Gastrocnemius medialis (tissue), 4 donors: ENCODE measurements around the gene ARL15. TPM values are rescaled to one million over a fixed set of nuclear protein-coding genes. Genes with fewer than 3 reads are reported as not detected.

Experiments used
- ATAC-seq, 2 donors: fragments of 150-250 bp; one replicate each; pipeline ENCODE4 v1.9.1; 2016
- DNase-seq, 2 donors: peaks; one replicate each; pipeline ENCODE4 v3.0.0-alpha.2; 2019
- H3K27ac ChIP-seq, 4 donors: fragments of 200-600 bp; sonication (generic); 1 replicate in 1 of 4; 2 replicates in 3 of 4; pipeline ENCODE4 v1.5.1; 2016 to 2018; ENCODE audit warnings: mild to moderate bottlenecking in 2 of 4, moderate library complexity in 1 of 4
- H3K27me3 ChIP-seq, 3 donors: fragments of 200-600 bp; sonication (generic) in 2 of 3; 1 replicate in 1 of 3; 2 replicates in 2 of 3; pipeline versions ENCODE4 v1.5.1 to v1.6.0; 2016 to 2019; ENCODE audit warnings: mild to moderate bottlenecking in 1 of 3, moderate library complexity in 1 of 3
- H3K36me3 ChIP-seq, 2 donors: fragments of 200-600 bp; sonication (generic) in 1 of 2; one replicate each; pipeline ENCODE4 v1.5.1; 2017 to 2018
- H3K4me1 ChIP-seq, 2 donors: fragments of 200-600 bp; sonication (generic) in 1 of 2; one replicate each; pipeline ENCODE4 v1.5.1; 2016 to 2017; ENCODE audit warnings: mild to moderate bottlenecking in 2 of 2
- H3K4me3 ChIP-seq, 4 donors: fragments of 200-600 bp; sonication (generic) in 3 of 4; 1 replicate in 1 of 4; 2 replicates in 3 of 4; pipeline ENCODE4 v1.5.1; 2016 to 2019; ENCODE audit warnings: mild to moderate bottlenecking in 2 of 4
- H3K9me3 ChIP-seq, 3 donors: fragments of 200-600 bp; sonication (generic) in 2 of 3; 1 replicate in 1 of 3; 2 replicates in 2 of 3; pipeline ENCODE4 v1.5.1; 2016 to 2019
- POLR2A ChIP-seq, 2 donors: fragments of 450-650 bp; IDR thresholded peaks; one replicate each; pipeline ENCODE4 v1.6.1; 2017; ENCODE audit warnings: antibody characterized with exemption in 2 of 2, mild to moderate bottlenecking in 2 of 2, moderate library complexity in 2 of 2
- in situ Hi-C, 4 donors: fragments of 200-750 bp; cut with MboI; loops; one replicate each; pipeline versions ENCODE4 v1.15.0 to v1.8.0; 2017; ENCODE audit warnings: low sequenced_read_pairs in 4 of 4
- intact Hi-C: fragments of 100-400 bp; cut with DNase I; formaldehyde crosslinking; loops from one replicate; pipeline ENCODE4 v1.15.1; 2023; ENCODE audit warnings: low total_unique reads
- total RNA-seq, 4 donors: library from RNA; depleted of rRNA; stranded (reverse); fragments of >200 nt; gene quantifications; one replicate each; pipeline versions ENCODE4 v1.1.0 to v1.2.3, GENCODE V29; 2016
- TF ChIP-seq, protein P1 (sequence below), 5 experiments: fragments of 450-650 bp in 3 of 5; fragments of 200-600 bp in 2 of 5; sonication (generic) in 2 of 5; IDR thresholded peaks in 4 of 5; conservative IDR thresholded peaks in 1 of 5; 1 replicate in 4 of 5; 2 replicates in 1 of 5; pipeline ENCODE4 v1.5.1; 2016 to 2019; ENCODE audit warnings: antibody characterized with exemption in 5 of 5, mild to moderate bottlenecking in 3 of 5, moderate library complexity in 3 of 5

ARL15 gene
- total RNA-seq, 4 donors from 2014 or later = 1.7 to 5.5 (median 3.2) TPM

DNA sequence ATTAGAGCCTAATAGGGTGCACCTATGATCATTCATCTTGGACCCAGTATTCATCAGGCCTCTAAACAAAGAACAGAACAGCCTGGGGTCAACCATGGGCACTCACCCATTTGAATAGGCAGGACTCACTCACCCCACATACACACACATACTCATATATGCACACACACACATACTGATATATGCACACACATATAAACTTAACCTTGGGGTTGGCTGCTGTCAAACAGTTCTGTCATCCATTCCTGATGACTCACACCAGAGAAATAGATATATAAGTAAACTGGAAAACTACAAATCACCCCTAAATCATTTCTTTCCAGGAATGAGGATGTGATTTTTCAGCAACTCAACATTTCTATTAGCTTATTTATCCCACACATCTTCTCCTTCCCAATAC is 51.3 kb downstream of the ARL15 start:
- in situ Hi-C loops = loop anchor here in 3 of 4 donors (10.0 to 25.0 kb wide), 3 partner anchors 156 to 603 kb away; no protein-coding TSS in a partner anchor
- ATAC-seq (no peak), DNase-seq (no peak)
- Histone ChIP-seq H3K9me3 (no peaks in the 10 kb centered on the region), H3K36me3 (no peaks in the 10 kb centered on the region), H3K27ac (no peak overlapping the region), H3K4me3 (no peak overlapping the region), H3K4me1 (peaks cover 5 to 7% of the 10 kb centered on the region in 2 donors), H3K27me3 (no peaks in the 10 kb centered on the region)
- intact Hi-C loops = no loop called here
- TF ChIP-seq, protein P1, sequence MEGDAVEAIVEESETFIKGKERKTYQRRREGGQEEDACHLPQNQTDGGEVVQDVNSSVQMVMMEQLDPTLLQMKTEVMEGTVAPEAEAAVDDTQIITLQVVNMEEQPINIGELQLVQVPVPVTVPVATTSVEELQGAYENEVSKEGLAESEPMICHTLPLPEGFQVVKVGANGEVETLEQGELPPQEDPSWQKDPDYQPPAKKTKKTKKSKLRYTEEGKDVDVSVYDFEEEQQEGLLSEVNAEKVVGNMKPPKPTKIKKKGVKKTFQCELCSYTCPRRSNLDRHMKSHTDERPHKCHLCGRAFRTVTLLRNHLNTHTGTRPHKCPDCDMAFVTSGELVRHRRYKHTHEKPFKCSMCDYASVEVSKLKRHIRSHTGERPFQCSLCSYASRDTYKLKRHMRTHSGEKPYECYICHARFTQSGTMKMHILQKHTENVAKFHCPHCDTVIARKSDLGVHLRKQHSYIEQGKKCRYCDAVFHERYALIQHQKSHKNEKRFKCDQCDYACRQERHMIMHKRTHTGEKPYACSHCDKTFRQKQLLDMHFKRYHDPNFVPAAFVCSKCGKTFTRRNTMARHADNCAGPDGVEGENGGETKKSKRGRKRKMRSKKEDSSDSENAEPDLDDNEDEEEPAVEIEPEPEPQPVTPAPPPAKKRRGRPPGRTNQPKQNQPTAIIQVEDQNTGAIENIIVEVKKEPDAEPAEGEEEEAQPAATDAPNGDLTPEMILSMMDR (IDR thresholded peaks at IDR 0.05 in 4 of 5, conservative IDR thresholded peaks at IDR 0.05 in 1 of 5) = no peak

DNA sequence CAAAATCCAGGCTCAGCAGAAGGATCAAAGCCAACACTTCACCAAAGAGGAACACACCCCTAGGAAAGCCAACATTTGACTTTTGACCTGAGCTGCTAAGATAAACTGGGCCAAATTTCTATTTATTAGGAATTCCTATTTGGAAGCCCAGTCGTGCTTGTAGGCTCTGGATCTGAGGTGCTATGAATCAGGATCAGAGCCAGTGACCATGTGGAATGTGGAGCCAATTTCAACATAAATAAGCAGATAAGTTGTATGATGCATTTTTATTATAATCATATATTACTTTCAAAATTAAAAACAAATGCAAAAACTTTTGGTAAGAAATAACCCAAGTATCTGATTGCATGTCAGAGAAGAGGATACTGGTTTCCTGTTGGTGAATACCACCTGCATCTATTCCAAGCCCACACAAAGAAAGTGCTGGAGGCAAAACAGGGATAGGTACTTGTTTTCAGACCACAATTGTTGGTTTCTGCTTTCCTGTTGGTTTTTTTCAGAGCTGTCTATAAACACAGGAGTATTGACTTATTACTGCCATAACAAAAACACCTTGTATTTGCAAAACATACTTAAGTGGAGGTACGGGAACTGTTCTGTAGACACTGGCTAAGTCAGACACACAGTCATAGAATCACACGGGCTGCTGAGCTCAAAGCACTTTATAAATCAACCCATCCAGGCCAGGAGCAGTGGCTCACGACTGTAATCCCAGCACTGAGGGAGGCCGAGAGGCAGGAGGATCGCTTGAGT is 52.8 kb downstream of the ARL15 start:
- Histone ChIP-seq H3K27ac (no peak overlapping the region), H3K4me1 (peaks cover 5 to 7% of the 10 kb centered on the region in 2 donors), H3K27me3 (no peaks in the 10 kb centered on the region), H3K9me3 (no peaks in the 10 kb centered on the region), H3K4me3 (no peak overlapping the region), H3K36me3 (no peaks in the 10 kb centered on the region)
- ATAC-seq = no peak
- intact Hi-C loops = no loop called here
- TF ChIP-seq, protein P1 (IDR thresholded peaks at IDR 0.05 in 4 of 5, conservative IDR thresholded peaks at IDR 0.05 in 1 of 5) = no peak
- in situ Hi-C loops = loop anchor here in 3 of 4 donors (10.0 to 25.0 kb wide), 3 partner anchors 157 to 605 kb away; no protein-coding TSS in a partner anchor
- DNase-seq = no peak

DNA sequence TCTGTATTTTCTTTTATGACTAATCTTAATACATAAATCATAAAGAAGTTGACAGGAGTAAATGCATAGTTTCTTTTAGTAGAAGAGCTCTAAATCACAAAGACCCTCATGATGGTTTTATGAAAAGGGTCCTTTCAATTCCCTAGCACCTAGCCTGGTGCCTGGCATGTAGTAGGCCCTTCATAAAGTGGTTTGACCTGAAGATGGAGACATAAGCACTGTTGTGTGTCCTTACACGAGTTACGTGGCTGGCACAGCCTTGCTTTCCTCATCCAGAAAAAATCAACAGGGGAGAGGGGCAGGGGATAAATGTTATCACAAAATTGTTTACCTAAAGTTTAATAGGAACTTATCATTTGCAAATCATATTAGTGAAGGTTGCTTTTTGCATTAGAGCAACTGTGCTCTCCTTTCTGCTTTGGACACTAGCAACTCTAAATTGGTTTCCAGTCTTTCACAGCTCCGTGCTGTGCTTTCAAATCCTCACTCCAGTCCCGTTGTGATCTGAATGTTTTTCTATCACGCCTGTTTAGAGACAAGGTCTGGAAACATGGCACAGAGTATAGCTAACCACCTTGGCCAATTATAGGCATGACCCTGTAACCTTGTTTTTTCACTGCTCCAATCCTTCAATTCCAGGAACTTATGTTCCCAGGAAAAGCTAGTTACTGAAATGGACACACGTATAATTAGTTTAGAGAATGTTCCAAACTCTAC is 55.7 kb downstream of the ARL15 start:
- Histone ChIP-seq H3K36me3 (no peaks in the 10 kb centered on the region), H3K9me3 (no peaks in the 10 kb centered on the region), H3K4me3 (peak overlapping the region in 3 of 4 donors; percentile 6 to 32 (median 21)), H3K4me1 (peaks cover 5 to 10% of the 10 kb centered on the region in 2 donors), H3K27me3 (no peaks in the 10 kb centered on the region), H3K27ac (peak overlapping the region in 1 of 4 donors; percentile 1)
- in situ Hi-C loops (loop anchor here in 3 of 4 donors (10.0 to 25.0 kb wide), 3 partner anchors 160 to 608 kb away; no protein-coding TSS in a partner anchor), intact Hi-C loops (loop anchor here (2.0 kb wide), 1 partner anchor 164 kb away; no protein-coding TSS in a partner anchor)
- no peak for DNase-seq
- peak; percentile 74 to 80 for ATAC-seq
- TF ChIP-seq, protein P1 (IDR thresholded peaks at IDR 0.05 in 4 of 5, conservative IDR thresholded peaks at IDR 0.05 in 1 of 5) = peak in 1 of 5 experiments; percentile 15
- TF ChIP-seq POLR2A (IDR thresholded peaks at IDR 0.05) = no peak

DNA sequence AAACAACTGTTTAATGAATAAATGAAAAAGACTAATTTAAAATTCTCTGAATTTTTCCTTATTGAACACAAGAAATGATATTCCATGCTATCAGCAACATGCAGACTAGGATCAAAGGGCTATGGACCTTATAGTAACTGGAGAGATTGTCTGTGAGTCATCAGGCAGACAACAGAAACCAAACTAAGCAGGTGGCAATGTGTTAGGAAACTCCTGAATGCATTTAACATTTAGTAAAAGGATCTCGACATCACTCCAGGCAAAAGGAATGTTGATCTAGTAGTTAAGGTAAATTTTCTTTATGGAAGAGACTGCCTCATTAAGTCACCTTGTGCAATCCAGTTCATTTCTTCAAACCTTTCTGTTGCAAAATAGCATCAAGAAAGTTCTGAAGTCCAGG is 58.4 kb downstream of the ARL15 start:
- ATAC-seq (no peak), DNase-seq (no peak)
- in situ Hi-C loops (loop anchor here in 3 of 4 donors (10.0 to 25.0 kb wide), 3 partner anchors 163 to 610 kb away; no protein-coding TSS in a partner anchor), intact Hi-C loops (no loop called here)
- Histone ChIP-seq H3K4me1 (peaks cover 8 to 10% of the 10 kb centered on the region in 2 donors), H3K27ac (no peak overlapping the region), H3K9me3 (no peaks in the 10 kb centered on the region), H3K27me3 (no peaks in the 10 kb centered on the region), H3K4me3 (no peak overlapping the region), H3K36me3 (no peaks in the 10 kb centered on the region)
- no peak for TF ChIP-seq POLR2A (IDR thresholded peaks at IDR 0.05)
- TF ChIP-seq, protein P1 (IDR thresholded peaks at IDR 0.05 in 4 of 5, conservative IDR thresholded peaks at IDR 0.05 in 1 of 5) = no peak
